ENCODE data around the gene APOH.

Gene APOH

DNA sequence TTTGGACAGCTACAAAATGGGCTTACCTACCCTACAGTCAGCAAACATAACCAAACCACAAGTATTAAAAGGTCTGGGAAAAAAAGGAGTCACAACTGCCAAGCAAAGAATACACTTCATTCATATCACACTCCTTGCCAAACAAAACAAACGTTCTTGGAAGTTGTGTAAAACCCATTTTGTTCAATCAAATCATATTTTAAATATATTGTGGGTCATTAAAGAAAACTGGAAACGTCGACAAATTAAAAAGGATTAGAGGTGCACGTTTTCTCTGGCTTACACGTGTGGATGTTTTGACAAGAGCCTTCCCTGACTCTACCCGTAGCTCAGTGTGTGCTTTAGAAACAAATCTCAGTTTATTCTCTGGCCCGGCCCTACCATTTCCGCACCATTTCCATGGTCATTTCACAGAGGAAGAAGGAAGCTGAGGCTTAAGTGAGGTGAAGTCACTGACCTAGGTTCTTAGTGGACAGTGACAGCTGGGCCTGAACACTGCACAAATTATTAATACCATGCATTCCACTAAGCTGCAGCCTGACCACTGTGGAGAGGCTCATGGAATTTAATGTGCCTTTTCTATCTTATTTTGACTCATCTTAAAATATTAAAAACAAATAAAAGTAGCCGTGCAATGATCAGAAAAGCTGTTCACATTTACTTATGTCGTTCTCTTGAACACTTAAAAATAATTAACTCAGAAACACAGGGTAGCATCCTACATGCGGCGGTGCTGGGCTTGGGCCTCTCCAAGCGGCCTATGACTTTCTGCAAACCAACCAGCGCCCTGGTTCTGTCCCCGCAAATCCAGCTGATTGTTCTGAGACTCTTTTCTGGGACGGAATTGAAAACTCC lies 38.2 kb downstream of the APOH start:
- no peak for FAIRE-seq

DNA sequence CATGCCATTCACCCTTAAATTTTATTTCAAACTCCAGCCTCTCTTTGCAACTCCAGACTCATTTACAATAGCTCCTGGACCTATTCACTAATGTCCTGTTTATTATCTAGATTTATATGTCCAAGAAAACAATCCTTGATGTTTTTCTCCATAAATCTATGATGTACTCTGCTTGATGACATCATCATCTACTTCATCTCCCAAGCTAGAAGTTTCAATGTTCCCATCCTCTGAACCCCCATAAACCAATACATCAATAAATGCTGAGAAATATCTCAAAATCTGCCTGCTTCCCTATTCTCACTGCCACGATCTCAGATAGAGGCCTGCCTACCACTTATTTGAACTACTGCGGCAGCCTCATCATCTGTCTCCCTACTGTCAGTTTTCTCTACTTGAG lies 41.5 kb downstream of the APOH start:
- FAIRE-seq: no peak

DNA sequence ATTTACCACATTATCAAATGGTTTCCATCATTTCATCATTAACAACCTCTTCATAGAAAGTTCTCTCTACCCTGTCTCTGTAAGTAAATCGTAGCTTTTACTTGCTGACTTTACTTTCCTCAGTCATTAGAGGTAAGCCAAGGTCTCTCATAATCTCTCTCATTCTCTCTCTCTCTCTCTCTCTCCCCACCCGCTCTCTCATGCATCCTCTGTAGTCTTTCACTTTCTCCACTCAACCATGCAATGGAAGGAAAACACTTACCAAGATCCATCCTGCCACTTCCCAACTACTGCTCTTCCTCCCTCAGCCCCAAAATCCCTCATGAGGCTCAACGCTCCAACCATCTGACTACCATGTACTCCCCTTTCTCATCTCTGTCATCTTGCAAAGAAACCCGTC lies 43.4 kb downstream of the APOH start:
- FAIRE-seq: no peak

DNA sequence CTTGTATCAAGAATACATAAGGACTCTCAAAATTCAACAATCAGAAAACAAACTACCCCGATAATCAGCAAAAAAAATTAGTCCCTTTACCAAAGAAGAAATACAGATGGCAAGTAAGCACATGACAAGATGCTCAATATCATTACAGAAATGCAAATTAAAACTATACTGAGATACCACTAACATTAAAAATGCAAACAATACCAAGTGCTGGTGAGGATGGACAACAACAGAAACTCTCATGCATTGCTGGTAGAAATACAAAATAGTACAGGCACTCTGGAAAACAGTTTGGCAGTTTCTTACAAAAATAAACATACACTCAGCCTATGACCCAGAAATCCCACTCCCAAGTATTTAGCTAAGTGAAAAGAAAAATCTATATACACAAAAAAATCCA lies 44.8 kb downstream of the APOH start:
- FAIRE-seq: no peak

DNA sequence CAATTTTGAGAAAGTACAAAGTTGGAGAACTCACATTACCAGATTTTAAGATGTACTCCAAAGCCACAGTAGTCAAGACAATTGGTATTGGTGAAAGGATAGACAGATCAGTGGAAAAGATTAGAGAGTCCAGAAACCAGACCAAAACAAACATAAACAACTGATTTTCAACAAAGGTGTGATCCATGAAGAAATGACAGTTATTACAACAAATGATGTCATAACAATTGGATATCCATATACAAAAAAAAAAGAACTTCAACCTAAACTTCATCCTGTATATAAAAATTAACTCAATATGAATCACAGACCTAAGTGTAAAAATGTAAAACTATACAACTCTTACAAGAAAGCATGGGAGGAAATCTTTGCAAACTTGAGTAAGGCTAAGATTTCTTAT lies 45.7 kb downstream of the APOH start:
- no peak for FAIRE-seq

DNA sequence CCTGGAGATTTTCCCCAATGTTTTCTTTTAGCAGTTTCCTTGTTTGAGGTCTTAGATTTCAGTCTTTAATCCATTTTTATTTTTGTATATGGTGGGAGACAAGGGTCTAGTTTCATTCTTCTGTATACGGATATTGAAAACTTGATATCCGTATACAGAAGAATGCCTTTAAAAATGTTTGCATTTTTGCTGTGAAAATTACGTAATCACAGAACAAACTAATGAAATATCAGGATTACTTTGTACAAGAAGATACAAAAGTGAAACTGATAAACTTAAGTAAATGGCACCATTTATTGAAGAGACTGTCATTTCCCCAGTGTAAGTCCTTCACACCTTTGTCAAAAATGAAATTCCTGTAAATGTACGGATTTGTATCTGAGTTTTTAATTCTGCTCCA lies 50.6 kb downstream of the APOH start:
- FAIRE-seq: no peak

DNA sequence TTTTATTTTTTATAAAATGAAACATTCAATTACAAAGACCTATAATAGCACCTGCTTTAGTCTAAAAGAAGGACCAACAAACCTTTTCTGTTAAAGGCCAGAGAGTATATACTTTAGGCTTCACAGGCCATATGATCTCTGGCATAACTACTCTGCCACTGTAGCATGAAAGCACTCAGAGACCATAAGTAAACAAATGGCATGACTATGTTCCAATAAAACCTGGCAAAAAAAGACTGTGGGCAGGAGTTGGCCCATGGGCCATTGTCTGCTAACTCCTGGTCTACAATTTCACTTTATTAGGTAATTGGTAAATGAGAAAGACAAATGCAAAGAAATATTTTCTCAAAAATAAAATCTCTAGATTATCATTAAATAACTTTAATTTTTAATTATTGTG lies 52.2 kb downstream of the APOH start:
- no peak for FAIRE-seq

DNA sequence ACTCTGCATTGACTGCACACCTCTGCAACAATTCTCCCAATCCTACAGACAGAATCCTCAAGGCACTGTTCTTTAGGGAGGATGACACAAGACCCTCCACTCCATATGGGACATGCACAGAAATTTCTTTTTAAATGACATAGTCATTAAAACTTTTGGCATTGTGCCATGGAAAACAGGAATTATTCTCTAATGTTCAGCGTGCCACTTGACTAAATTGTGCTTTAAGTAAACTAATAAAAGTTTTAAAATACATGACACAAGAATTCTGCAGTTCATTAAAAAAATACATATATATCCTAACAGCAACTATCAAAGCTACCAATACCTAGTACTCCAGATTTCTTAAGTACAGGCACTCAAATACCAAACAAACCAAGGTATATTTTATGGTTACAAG lies 53.3 kb downstream of the APOH start:
- no peak for FAIRE-seq

DNA sequence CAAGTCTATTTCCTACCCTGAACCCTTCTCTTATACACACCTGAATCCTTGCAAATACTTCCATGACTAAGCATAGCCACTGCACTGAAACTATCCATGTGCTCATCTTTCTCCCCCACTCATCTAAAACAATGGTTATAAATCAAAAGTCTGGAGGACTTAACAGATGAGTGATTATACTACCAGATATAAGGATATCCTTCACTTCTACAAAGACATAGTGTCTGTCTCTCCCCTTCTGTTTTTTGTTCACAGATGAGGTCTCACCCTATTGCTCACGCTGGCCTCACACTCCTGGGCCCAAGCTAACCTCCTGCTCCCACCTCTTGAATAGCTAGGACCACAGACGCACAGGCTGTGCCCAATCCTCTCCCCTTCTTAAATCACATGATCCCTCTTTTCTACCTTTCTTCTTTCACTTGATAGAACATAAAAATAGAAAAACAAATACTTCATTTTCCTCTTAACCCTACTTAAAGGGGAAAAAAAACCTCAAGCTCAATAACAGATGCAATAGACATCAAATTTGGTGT lies 56.5 kb downstream of the APOH start:
- no peak for FAIRE-seq

DNA sequence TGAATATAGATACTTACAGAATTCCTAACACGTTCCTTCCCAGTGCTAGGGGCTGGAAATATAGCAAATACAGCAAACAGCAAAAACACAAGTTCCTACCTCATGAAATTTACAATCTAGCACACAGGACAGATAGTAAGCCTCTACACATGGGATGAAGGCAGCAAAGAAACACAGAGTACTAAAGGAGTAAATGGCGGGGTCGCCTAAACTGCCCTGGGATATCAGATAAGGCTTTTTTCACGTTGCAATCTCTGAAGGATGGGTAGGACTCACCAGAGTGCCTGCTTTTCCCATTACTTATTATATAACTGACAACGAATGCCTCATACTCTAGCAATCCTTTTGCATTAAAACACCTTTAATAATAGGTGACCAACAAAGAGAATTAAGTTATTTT lies 57.1 kb downstream of the APOH start:
- FAIRE-seq: no peak

DNA sequence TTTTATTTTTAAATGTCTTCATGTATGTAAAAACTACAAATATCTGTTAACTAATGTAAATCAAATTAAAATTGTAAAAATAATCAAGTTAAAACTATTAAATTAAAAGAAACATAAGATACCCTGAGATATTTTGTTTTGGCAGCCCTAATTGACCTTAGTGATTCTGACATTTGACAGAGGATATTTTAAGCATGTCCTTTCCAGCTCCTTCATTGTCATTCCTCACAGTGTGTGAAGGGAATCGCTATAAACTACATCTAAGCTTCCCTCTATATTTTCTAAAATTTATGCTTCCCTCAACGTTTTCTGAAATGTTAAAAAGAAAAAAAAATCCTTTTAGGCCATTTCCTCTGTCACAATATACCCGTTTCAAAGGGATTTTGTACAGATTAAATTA lies 57.5 kb downstream of the APOH start:
- FAIRE-seq: no peak

DNA sequence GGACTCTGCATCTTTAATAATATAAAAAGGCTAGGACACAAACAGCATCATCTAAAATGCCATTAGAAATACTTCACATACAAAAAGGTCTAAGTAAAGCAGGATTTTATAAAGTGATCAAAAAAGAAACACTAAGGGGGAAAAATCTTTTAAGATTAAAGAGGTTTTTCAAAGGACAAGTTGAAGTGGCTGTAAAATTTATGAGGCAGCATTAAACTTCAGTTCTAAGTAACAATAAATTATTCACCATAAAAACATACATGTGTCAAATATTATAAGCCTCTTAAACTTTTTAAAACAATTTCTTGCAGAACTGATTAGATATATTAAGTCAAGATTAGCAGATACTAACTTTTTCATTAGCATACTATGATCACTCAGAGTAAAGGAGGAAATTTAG lies 58.0 kb downstream of the APOH start:
- no peak for FAIRE-seq

DNA sequence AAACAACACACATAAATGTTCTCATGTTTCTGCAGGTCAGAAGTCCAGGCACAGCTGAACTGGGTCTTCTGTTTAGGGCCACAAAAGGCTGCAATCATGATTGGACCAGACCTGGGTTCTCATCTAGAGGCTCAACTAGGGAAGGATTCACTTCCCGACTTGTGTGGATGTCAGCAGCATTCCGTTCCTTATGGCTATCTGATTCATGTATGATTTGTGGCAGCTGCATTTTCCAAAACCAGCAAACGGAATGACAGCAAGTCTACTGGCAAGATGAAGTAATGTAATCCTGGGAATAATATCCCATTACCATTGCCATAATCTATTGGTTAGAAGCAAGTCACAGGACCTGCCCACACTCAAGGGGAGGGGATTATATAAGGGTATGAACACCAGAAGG lies 59.4 kb downstream of the APOH start:
- no peak for FAIRE-seq

DNA sequence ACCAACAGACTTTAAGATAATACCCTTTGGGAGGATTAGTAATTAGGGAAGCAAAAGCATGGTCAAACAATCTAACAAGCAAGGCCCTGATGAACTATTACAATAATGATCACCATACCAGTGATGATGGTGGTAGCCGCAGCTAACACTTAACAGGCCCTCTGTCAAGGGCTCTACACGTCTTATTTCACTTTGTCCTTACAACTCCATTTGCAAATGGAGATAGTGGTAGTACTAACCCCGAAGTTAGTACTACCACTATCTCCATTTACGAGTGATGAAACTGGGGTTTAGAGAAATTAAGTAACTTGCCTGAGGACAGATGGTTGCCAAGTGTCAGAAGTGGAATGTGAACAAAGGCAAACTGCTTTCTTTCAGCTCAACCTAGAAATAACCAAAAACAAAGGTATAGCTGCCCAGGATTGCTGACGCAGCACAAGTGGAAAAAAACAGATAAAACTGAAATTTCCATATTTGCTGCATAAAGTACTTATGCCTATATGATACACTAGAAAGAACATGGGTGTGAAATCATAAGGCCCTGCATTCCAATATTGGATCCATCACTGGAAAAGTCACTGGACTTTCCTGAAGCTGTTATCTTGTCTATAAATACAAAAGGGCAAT lies 61.9 kb downstream of the APOH start:
- no peak for FAIRE-seq

DNA sequence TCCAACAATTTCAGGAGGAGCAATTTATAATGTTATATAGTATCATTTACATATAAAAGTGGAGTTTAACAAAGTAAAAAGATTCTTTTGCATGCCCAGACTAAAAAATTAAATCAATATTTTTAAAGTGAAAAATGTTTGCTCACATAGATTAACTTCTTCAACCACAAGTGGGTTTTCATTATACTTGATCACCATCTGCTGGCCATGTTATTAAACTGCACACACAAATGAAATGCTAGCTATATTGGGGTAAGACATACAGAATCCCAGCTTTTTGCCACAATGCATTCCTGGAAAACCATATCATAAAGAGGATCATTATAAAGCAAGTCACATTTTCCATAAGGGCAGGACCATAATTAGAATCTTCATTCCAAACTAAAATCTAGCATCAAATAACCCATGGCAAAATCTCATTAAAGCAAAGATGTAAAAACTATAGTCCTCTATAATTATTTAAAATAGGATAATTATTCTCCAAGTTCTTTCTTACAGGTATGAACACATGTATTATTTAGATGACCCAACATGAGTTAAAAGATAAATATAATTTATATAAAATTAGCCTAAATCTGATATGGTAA lies 63.6 kb downstream of the APOH start:
- peak; percentile 98 for FAIRE-seq
